Breast epithelium (tissue), 4 donors: Measurements from ENCODE around the gene CHTF18. TPM values are rescaled to one million over a fixed set of nuclear protein-coding genes. Genes with fewer than 3 reads are reported as not detected.
"Not testable (repeated sequence)": the region's sequence is repeated elsewhere in the genome, so short reads cannot be mapped to it uniquely, and the experiment has no call there.

Experiments used
- DNase-seq, 2 donors: peaks; one replicate each; pipeline ENCODE4 v3.0.0-alpha.2; 2019; ENCODE audit warnings: low spot score in 2 of 2
- H3K27ac ChIP-seq, 2 donors: fragments of 200-600 bp; sonication (generic) in 1 of 2; one replicate each; pipeline ENCODE4 v1.5.1; 2016 to 2019; ENCODE audit warnings: mild to moderate bottlenecking in 1 of 2
- H3K27me3 ChIP-seq, 2 donors: fragments of 200-600 bp; sonication (generic) in 1 of 2; one replicate each; pipeline versions ENCODE4 v1.5.1 to v1.6.0; 2017 to 2019; ENCODE audit warnings: control low read depth in 1 of 2, mild to moderate bottlenecking in 1 of 2
- H3K36me3 ChIP-seq: fragments of 200-600 bp; one replicate; pipeline ENCODE4 v1.5.1; 2019
- H3K4me1 ChIP-seq, 2 donors: fragments of 200-600 bp; sonication (generic); one replicate each; pipeline ENCODE4 v1.5.1; 2016 to 2019; ENCODE audit warnings: control low read depth in 1 of 2
- H3K4me3 ChIP-seq, 3 donors: fragments of 200-600 bp; sonication (generic); 1 replicate in 2 of 3; 2 replicates in 1 of 3; pipeline ENCODE4 v1.5.1; 2016 to 2019; ENCODE audit warnings: mild to moderate bottlenecking in 3 of 3, moderate library complexity in 2 of 3
- H3K9me3 ChIP-seq, 2 donors: fragments of 200-600 bp; sonication (generic) in 1 of 2; one replicate each; pipeline ENCODE4 v1.5.1; 2016 to 2019; ENCODE audit warnings: control low read depth in 1 of 2
- CTCF ChIP-seq, 3 donors: fragments of 450-650 bp; IDR thresholded peaks; one replicate each; pipeline ENCODE4 v1.5.1; 2016 to 2017; ENCODE audit warnings: antibody characterized with exemption in 3 of 3, mild to moderate bottlenecking in 3 of 3, moderate library complexity in 3 of 3
- POLR2A ChIP-seq: fragments of 450-650 bp; IDR thresholded peaks from one replicate; pipeline ENCODE4 v1.6.1; 2016; ENCODE audit warnings: antibody characterized with exemption, mild to moderate bottlenecking, moderate library complexity
- POLR2AphosphoS5 ChIP-seq, 3 donors: sonication (generic); formaldehyde crosslinking; IDR thresholded peaks; one replicate each; pipeline ENCODE4 v1.6.1; 2017; ENCODE audit warnings: antibody characterized with exemption in 3 of 3
- intact Hi-C: fragments of 100-400 bp; cut with DNase I; formaldehyde crosslinking; loops from one replicate; pipeline ENCODE4 v1.15.1; 2023; ENCODE audit warnings: low total_unique reads
- total RNA-seq, 3 donors: library from RNA; depleted of rRNA; stranded (reverse); fragments of >200 nt; gene quantifications; one replicate each; pipeline ENCODE4 v1.1.0, GENCODE V29; 2016

CHTF18 gene
- total RNA-seq, 3 donors from 2014 or later, result 12.6 to 15.5 (median 13.1) TPM

DNA sequence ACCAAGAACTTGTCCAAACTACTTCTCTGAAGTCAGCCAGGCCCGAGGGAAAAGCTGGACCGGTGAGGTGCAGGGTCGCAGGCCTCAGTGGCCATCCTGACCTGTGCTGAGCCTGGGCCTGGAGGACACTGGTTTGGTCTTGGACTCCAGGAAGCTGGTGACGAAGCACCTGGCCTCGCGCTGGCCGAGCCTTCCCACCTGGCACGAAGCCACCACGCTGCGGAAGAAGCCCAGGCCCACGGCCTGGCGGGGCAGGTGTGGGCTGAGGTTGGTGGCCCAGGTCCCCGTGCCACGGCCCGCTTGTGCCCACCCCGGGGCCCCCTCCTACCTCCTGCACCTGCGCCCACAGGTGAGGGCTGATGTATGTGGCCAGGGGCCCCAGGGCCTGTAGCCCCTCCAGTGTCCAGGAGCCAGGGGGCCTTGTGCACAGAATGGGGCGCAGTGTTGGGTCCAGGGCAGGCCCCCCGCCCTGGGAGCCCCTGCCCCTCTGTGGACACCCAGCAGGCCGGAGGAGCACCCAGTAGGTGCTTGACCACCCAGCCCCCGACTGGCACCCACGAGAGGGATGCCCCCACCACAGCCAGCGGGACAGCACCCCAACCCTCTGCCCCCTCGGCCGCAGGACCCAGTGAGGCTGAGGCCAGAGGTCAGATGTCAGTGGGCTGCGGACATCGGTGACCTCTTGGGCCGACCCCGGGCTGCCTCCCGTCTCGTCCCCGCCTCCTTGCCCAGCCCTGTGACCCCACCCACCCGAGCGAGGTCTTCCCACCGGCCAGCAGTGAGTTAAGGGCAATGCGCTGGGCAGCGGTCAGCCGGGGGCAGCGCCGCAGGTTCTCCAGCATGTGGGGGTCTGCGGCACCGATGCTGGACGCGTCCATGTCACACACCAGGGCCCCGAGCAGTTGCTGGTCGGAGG lies 14.1 kb upstream of the CHTF18 start:
- Histone ChIP-seq H3K27ac (no peak overlapping the region), H3K36me3 (no peaks in the 10 kb centered on the region), H3K4me3 (no peak overlapping the region), H3K9me3 (no peaks in the 10 kb centered on the region), H3K27me3 (peaks cover 3 to 33% of the 10 kb centered on the region in 2 donors), H3K4me1 (no peaks in the 10 kb centered on the region)
- DNase-seq, result no peak
- TF ChIP-seq CTCF (IDR thresholded peaks at IDR 0.05), result no peak
- no peak for TF ChIP-seq POLR2AphosphoS5 (IDR thresholded peaks at IDR 0.05)
- TF ChIP-seq POLR2A, result no peak
- intact Hi-C loops, result no loop called here

DNA sequence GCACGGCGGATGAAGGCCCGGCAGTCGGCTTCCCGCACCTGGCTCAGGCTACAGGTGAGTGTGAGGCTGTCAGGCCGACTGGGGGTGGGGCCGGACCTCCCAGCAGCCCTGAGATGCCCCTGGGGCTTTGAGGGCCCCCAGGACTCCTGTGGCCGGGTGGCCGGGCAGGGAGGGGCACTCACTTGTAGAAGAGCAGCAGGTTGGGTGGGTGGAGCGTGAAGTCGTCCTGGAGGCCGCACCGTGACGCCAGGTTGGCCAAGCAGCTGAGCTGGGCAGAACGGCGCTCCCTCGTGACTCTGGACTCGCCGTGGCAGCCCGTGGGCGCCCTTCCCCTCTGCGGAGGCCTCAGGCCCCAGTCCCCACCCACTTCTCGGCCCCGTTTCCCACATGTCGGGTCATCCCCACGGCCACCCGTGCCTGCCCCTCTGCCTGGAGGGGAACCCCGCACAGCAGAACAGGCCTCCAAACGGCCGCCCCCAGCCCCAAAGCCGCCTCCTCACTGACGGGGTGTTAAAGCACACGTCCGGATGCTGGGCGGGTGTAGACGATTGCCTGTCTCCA lies 13.1 kb upstream of the CHTF18 start:
- Histone ChIP-seq H3K27ac (no peak overlapping the region), H3K4me3 (no peak overlapping the region), H3K27me3 (peaks cover 2 to 34% of the 10 kb centered on the region in 2 donors), H3K36me3 (no peaks in the 10 kb centered on the region), H3K9me3 (no peaks in the 10 kb centered on the region), H3K4me1 (no peaks in the 10 kb centered on the region)
- no peak for TF ChIP-seq CTCF (IDR thresholded peaks at IDR 0.05)
- no peak for TF ChIP-seq POLR2AphosphoS5 (IDR thresholded peaks at IDR 0.05)
- TF ChIP-seq POLR2A, result no peak
- DNase-seq, result no peak
- intact Hi-C loops, result no loop called here

DNA sequence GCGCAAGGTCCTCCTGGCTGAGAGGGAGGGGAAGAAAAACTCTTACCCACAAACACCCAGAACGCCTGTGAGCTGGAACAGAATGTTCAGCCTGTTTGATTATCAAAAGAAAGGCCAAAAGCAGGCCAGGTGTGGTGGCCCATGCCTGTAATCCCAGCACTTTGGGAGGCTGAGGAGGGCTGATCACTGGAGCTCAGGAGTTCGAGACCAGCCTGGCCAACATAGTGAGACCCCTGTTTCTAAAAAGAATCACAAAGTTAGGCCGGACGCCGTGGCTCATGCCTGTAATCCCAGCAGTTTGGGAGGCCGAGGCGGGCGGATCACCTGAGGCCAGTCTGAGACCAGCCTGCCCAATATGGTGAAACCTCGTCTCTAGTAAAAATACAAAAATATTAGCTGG lies 12.1 kb upstream of the CHTF18 start:
- H3K4me1 ChIP-seq, intact Hi-C loops, H3K36me3 ChIP-seq, H3K4me3 ChIP-seq, H3K9me3 ChIP-seq, DNase-seq, H3K27ac ChIP-seq: not testable (repeated sequence)
- peaks cover 2 to 43% of the 10 kb centered on the region in 2 donors for H3K27me3 ChIP-seq

- intact Hi-C loops, result no loop called here
- H3K27me3 ChIP-seq, result peaks cover 6 to 48% of the 10 kb centered on the region in 2 donors
- no peak overlapping the region for H3K4me3 ChIP-seq
- H3K4me1 ChIP-seq, result no peaks in the 10 kb centered on the region
- H3K27ac ChIP-seq, result no peak overlapping the region
- H3K9me3 ChIP-seq, result no peaks in the 10 kb centered on the region
- no peaks in the 10 kb centered on the region for H3K36me3 ChIP-seq
- TF ChIP-seq POLR2AphosphoS5 (IDR thresholded peaks at IDR 0.05) (no peak), POLR2A (no peak), CTCF (IDR thresholded peaks at IDR 0.05) (no peak)
- no peak for DNase-seq
These were observed 11.6 kb upstream of the CHTF18 start for GRCh38 chr16:776824-777223.

DNA sequence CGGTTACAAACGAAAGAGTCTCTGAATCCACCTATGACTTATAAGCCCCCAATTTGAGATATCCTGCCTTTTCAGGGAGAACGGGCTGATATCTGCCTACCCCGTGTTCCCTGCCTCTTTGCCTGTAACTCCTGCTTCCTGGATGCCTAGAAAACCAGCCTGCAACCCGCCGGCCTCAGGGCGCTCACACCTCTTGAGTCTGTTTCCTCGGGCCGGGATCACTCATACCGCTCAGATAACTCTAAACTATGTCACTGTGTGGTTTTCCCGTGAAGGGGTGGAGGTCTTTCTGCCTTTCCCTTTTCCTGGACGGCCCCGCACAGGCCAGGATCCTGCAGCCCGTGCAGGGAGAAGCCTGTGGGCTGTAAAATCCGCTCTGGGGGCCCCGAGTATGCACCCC lies 10.6 kb upstream of the CHTF18 start:
- no peak overlapping the region for H3K27ac ChIP-seq
- H3K9me3 ChIP-seq, result no peaks in the 10 kb centered on the region
- no peaks in the 10 kb centered on the region for H3K36me3 ChIP-seq
- intact Hi-C loops, result no loop called here
- DNase-seq, result no peak
- H3K27me3 ChIP-seq, result peaks cover 10 to 58% of the 10 kb centered on the region in 2 donors
- TF ChIP-seq POLR2AphosphoS5 (IDR thresholded peaks at IDR 0.05) (no peak), POLR2A (no peak), CTCF (IDR thresholded peaks at IDR 0.05) (no peak)
- H3K4me3 ChIP-seq, result no peak overlapping the region
- no peaks in the 10 kb centered on the region for H3K4me1 ChIP-seq
